Amygdala (tissue), 56 donors: ENCODE data around the gene EFCAB8.
"Not testable (repeated sequence)": the region's sequence is repeated elsewhere in the genome, so short reads cannot be mapped to it uniquely, and the experiment has no call there.

Experiments used
- DNase-seq, 56 donors: peaks; one replicate each; lab custom pipeline; 2025; lab: John Stamatoyannopoulos, UW

The EFCAB8 gene

GRCh38 chr20:32839227-32839981, 19.3 kb upstream of the EFCAB8 start:
- DNase-seq, result peak in 3 of 56 donors; percentile 1 to 31 (median 18)

DNA sequence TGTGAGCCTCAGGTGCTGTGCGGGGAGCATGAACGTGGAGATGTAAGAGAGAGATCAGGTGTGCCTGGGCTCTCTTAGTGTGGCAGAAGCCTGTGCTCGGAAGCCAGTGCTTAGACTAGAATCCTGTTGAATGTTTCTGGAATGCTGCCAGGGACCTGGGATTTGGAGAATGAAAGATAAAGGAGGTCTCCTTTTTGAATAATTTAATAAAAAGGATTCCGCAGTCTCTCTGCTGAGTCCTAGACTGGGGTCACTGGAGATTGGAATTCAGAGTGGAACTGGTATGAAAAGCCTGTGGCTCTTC, 18.8 kb upstream of the EFCAB8 start:
- no peak for DNase-seq

DNA sequence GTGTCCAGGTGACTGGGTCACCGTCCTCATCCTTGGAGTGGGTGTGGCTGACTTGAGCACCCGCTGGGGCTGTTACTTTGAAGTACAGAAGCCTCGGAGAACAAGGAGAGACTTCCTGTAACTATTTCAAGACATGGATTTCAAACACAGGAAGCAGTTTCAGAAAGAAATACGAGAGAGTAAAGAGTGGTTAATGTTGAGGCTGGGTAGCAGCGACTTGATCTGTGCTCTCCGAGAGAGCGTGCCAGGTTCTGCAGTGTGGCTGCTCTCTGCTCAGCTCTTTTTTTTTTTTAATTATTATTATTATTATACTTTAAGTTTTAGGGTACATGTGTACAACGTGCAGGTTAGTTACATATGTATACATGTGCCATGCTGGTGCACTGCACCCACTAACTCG, 17.5 kb upstream of the EFCAB8 start:
- DNase-seq, result no peak

DNA sequence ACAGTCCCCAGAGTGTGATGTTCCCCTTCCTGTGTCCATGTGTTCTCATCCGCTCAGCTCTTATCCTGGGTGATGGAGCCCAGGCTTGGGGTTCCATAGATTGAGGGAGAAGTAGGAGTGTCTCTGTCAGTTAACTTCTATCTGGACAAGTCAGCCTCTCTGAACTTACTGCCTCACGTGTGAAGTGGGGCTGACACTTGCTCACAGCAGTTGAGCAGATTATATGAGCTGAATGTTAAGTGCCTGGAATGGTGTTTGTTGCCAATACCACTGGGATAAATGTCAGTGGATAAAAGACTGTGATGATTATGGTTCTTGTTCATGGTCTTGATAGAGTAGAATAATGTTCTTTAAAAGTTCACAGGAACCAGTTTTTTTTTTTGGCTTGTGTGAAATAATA, 17.1 kb upstream of the EFCAB8 start:
- DNase-seq, result no peak

- DNase-seq, result no peak
These were observed 15.8 kb upstream of the EFCAB8 start for GRCh38 chr20:32842688-32843524.

DNA sequence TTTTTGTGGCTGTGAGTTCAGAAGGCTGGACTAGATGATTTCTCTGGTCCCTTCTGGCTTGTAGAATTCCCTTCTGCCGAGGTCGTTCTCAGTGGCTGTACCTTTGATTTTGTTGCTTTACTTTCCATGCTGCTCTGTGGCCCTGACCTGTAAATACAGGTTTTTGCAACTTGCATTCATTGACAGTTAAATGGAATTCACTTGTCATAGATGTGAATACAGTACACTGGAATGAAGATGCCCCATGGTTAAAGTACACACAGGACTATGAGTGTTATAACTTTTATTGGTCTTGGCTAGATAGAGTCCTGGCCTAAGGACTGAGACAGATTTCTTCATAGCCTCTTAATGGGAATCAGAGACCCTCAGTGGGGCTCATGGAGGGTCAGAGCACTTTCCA, 12.9 kb upstream of the EFCAB8 start:
- DNase-seq, result no peak

- no peak for DNase-seq
These were observed 11.9 kb upstream of the EFCAB8 start for GRCh38 chr20:32846852-32847251.

GRCh38 chr20:32847964-32848363, 10.8 kb upstream of the EFCAB8 start:
- no peak for DNase-seq

DNA sequence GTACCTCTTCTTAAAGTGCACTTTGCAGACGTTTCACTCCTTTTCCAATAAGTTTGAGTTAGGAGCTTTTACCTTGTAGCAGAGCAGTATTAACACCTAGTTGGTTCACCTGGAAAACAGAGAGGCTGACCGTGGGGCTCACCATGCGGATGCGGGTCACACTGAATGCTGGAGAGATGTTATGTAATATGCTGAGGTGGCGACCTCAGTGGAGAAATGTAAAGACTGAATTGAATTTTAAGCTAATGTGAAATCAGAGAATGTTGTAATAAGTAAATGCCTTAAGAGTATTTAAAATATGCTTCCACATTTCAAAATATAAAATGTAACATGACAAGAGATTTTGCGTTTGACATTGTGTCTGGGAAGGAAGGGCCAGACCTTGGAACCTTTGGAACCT, 9.9 kb upstream of the EFCAB8 start:
- no peak for DNase-seq

DNA sequence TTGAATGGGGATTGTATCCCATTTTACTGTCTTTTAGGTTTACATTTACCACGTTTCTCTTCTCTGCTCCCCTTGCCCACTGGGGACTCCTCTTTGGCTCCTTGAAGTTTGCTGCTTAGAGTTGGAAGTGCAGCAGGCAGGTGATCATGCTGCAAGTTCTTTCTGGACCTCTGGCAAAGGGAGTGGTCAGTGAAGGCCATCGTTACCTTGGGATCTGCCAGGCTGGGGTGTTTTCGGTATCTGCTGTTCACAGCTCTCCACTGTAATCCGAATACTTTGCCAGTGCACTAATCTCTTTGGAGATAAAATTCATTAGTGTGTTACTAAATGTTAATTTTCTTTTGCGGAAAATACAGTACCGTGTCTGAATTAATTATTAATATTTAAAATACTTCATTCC, 9.1 kb upstream of the EFCAB8 start:
- DNase-seq, result no peak

GRCh38 chr20:32855387-32855786, 3.3 kb upstream of the EFCAB8 start:
- no peak for DNase-seq

- DNase-seq, result no peak
These were observed 534 bp upstream of the EFCAB8 start for GRCh38 chr20:32858189-32858588.

DNA sequence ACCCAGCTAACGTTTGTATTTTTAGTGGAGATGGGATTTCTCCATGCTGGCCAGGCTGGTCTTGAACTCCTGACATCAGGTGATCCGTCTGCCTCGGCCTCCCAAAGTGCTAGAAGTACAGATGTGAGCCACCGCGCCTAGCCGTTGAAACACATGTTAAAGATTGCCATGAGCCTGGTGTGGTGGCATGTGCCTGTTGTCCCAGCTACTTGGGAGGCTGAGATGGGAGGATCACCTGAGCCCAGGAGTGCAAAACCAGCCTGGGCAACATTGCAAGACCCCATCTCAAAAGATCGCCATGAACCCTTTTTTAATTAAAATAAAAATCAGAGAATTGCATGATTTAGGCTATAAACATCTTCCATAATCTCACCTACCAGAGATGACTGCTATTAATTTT, 2.7 kb downstream of the EFCAB8 start:
- no peak for DNase-seq

- DNase-seq, result no peak
These were observed 10.8 kb downstream of the EFCAB8 start for GRCh38 chr20:32869562-32869961.

GRCh38 chr20:32870526-32870925, 11.8 kb downstream of the EFCAB8 start:
- DNase-seq, result not testable (repeated sequence)

GRCh38 chr20:32870985-32871384, 12.3 kb downstream of the EFCAB8 start:
- no peak for DNase-seq

GRCh38 chr20:32871627-32872160, 13.0 kb downstream of the EFCAB8 start:
- no peak for DNase-seq

DNA sequence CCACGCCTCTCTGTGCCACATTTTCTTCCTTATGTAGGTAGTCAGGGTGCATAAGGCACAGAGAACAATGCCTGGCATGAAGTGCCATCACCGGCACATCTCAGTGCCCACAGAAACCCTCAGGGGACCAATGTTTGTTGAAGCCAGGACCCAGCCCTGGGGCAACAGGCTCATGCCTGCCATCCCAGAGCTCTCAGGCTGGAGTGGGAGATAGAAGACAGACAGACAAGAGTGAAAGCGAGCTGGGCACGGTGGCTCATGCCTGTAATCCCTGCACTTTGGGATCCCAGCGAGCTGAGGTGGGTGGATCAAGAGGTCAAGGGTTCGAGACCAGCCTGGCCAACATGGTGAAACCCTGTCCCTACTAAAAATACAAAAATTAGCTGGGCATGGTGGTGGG, 13.5 kb downstream of the EFCAB8 start:
- DNase-seq, result no peak

DNA sequence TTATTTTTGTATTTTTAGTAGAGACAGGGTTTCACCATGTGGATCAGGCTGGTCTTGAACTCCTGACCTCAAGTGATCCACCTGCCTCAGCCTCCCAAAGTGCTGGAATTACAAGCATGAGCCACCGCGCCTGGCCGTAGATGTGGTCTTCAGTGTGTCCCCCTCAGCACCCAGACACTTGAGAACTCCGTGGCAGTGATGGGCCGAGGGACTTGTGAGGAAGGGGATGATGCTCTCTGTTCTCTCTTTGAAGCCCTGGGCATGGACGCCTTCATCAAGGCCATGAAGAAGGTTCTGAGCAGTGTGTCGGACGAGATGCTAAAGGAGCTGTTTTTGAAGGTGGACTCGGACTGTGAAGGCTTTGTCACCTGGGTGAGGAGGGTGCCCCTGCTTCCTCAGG, 16.9 kb downstream of the EFCAB8 start:
- no peak for DNase-seq

DNA sequence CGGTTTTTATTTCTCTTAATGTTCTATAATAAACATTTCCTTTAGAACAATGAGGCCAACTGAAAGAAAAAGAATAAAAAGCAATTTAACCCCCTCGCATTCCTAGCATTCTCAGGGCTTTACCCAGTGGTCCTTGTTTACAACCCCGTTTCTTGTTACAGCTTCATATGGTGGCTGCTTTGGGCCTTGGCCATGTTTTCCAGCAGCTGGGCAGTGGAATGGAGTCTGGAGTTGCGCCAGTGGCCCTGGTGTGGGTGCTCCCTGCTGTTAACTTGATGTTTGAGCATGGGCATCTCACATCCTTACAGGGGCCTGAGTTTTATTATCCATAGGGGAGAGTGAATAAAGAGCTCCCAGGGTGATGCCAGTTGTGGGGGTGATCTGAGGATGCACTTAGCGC, 18.8 kb downstream of the EFCAB8 start:
- DNase-seq, result no peak

- DNase-seq, result no peak
These were observed 20.1 kb downstream of the EFCAB8 start for GRCh38 chr20:32878820-32879219.

- no peak for DNase-seq
These were observed 20.8 kb downstream of the EFCAB8 start for GRCh38 chr20:32879538-32879937.
